Esophagus muscularis mucosa (tissue), 4 donors: ENCODE measurements around the gene USP35. TPM values are rescaled to one million over a fixed set of nuclear protein-coding genes. Genes with fewer than 3 reads are reported as not detected.

Source experiments
- DNase-seq: peaks from one replicate; pipeline ENCODE4 v3.0.0-alpha.2; 2017; ENCODE audit errors: extremely low spot score
- H3K27ac ChIP-seq, 4 donors: fragments of 200-600 bp; sonication (generic); replicated peaks in 1 of 4; 1 replicate in 3 of 4; 2 replicates in 1 of 4; pipeline ENCODE4 v1.5.1; 2016 to 2019; ENCODE audit warnings: mild to moderate bottlenecking in 1 of 4
- H3K27me3 ChIP-seq, 4 donors: fragments of 200-600 bp; sonication (generic); one replicate each; pipeline versions ENCODE4 v1.5.1 to v1.6.0; 2016 to 2019
- H3K36me3 ChIP-seq, 4 donors: fragments of 200-600 bp; sonication (generic); one replicate each; pipeline ENCODE4 v1.5.1; 2016 to 2019
- H3K4me1 ChIP-seq, 4 donors: fragments of 200-600 bp; sonication (generic); one replicate each; pipeline ENCODE4 v1.5.1; 2016 to 2019
- H3K4me3 ChIP-seq, 4 donors: fragments of 200-600 bp; sonication (generic); 1 replicate in 2 of 4; 2 replicates in 2 of 4; pipeline ENCODE4 v1.5.1; 2016 to 2019; ENCODE audit warnings: mild to moderate bottlenecking in 4 of 4, moderate library complexity in 1 of 4
- H3K9me3 ChIP-seq, 4 donors: fragments of 200-600 bp; sonication (generic); 1 replicate in 3 of 4; 2 replicates in 1 of 4; pipeline ENCODE4 v1.5.1; 2016 to 2019
- EP300 ChIP-seq: sonication (generic); formaldehyde crosslinking; IDR thresholded peaks from one replicate; pipeline ENCODE4 v1.6.1; 2017; ENCODE audit warnings: antibody characterized with exemption
- POLR2A ChIP-seq: fragments of 450-650 bp; IDR thresholded peaks from one replicate; pipeline ENCODE4 v1.6.1; 2017; ENCODE audit warnings: antibody characterized with exemption, moderate library complexity, mild to moderate bottlenecking, low read depth
- POLR2AphosphoS5 ChIP-seq, 2 donors: sonication (generic); formaldehyde crosslinking; IDR thresholded peaks; one replicate each; pipeline ENCODE4 v1.6.1; 2017; ENCODE audit warnings: antibody characterized with exemption in 2 of 2
- WGBS: methylation state at CpG from one replicate; pipeline ENCODE4 v1.1.5; 2018; 5-methylcytosine and 5-hydroxymethylcytosine counted together
- intact Hi-C: fragments of 100-400 bp; cut with DNase I; formaldehyde crosslinking; loops from one replicate; pipeline ENCODE4 v1.15.1; 2023
- total RNA-seq, 4 donors: library from RNA; depleted of rRNA; stranded (reverse); fragments of >200 nt; gene quantifications; one replicate each; pipeline versions ENCODE4 v1.1.0 to v1.2.1, GENCODE V29; 2016
- TF ChIP-seq, protein P1 (sequence below), 3 experiments: fragments of 200-600 bp in 2 of 3; fragments of 450-650 bp in 1 of 3; sonication (generic) in 2 of 3; IDR thresholded peaks; one replicate each; pipeline ENCODE4 v1.5.1; 2017 to 2019; ENCODE audit warnings: antibody characterized with exemption in 3 of 3, mild to moderate bottlenecking in 2 of 3, moderate library complexity in 1 of 3

Gene USP35
- total RNA-seq, 4 donors from 2014 or later, result 5.8 to 15.4 (median 11.3) TPM

DNA sequence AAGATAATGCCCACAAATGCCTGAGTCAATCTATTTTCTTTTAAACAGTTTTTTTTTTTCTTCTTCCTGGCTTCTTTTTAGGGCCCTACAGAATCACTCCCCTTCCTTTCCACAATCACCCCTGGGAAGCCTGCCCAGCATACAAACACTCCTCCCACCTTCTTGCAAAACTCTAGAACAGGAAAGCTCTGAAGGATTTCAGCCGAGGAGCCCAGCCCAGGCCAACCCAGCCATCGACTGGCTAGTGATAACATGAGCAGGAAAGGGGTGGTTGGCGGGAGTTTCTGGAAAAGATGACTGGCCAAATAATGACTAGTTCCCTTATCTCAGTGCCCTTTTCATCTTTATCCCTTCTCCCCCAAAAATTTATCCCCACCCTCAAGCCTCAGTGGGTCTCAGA is 68.2 kb downstream of the USP35 start:
- Histone ChIP-seq H3K4me1 (peaks cover 15 to 30% (median 19%) of the 10 kb centered on the region in 4 donors), H3K27me3 (no peaks in the 10 kb centered on the region), H3K9me3 (no peaks in the 10 kb centered on the region), H3K36me3 (no peaks in the 10 kb centered on the region), H3K27ac (peak overlapping the region; percentile 23 to 54 (median 40)), H3K4me3 (no peak overlapping the region)
- 26% methylated on average over 3 of the region's 3 CpGs for WGBS
- intact Hi-C loops, result loop anchor here (5.0 kb wide), 1 partner anchor 40 kb away; no protein-coding TSS in a partner anchor
- peak; percentile 91 for DNase-seq
- peak; percentile 18 to 52 for TF ChIP-seq POLR2AphosphoS5 (IDR thresholded peaks at IDR 0.05)
- TF ChIP-seq POLR2A, result no peak
- TF ChIP-seq, protein P1, sequence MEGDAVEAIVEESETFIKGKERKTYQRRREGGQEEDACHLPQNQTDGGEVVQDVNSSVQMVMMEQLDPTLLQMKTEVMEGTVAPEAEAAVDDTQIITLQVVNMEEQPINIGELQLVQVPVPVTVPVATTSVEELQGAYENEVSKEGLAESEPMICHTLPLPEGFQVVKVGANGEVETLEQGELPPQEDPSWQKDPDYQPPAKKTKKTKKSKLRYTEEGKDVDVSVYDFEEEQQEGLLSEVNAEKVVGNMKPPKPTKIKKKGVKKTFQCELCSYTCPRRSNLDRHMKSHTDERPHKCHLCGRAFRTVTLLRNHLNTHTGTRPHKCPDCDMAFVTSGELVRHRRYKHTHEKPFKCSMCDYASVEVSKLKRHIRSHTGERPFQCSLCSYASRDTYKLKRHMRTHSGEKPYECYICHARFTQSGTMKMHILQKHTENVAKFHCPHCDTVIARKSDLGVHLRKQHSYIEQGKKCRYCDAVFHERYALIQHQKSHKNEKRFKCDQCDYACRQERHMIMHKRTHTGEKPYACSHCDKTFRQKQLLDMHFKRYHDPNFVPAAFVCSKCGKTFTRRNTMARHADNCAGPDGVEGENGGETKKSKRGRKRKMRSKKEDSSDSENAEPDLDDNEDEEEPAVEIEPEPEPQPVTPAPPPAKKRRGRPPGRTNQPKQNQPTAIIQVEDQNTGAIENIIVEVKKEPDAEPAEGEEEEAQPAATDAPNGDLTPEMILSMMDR (IDR thresholded peaks at IDR 0.05), result no peak
- TF ChIP-seq EP300, result no peak

- 98% methylated on average over 3 of the region's 3 CpGs for WGBS
- intact Hi-C loops, result loop anchor here (5.0 kb wide), 1 partner anchor 40 kb away; no protein-coding TSS in a partner anchor
- H3K27me3 ChIP-seq, result no peaks in the 10 kb centered on the region
- H3K4me1 ChIP-seq, result peaks cover 16 to 33% (median 23%) of the 10 kb centered on the region in 4 donors
- no peak for DNase-seq
- H3K9me3 ChIP-seq, result no peaks in the 10 kb centered on the region
- H3K27ac ChIP-seq, result peak overlapping the region; percentile 23 to 54 (median 40)
- no peak overlapping the region for H3K4me3 ChIP-seq
- H3K36me3 ChIP-seq, result no peaks in the 10 kb centered on the region
- TF ChIP-seq, protein P1 (IDR thresholded peaks at IDR 0.05), result no peak
- TF ChIP-seq POLR2A (no peak), POLR2AphosphoS5 (IDR thresholded peaks at IDR 0.05) (no peak), EP300 (no peak)
Observed at GRCh38 chr11:78257654-78258053, 68.9 kb downstream of the USP35 start.

DNA sequence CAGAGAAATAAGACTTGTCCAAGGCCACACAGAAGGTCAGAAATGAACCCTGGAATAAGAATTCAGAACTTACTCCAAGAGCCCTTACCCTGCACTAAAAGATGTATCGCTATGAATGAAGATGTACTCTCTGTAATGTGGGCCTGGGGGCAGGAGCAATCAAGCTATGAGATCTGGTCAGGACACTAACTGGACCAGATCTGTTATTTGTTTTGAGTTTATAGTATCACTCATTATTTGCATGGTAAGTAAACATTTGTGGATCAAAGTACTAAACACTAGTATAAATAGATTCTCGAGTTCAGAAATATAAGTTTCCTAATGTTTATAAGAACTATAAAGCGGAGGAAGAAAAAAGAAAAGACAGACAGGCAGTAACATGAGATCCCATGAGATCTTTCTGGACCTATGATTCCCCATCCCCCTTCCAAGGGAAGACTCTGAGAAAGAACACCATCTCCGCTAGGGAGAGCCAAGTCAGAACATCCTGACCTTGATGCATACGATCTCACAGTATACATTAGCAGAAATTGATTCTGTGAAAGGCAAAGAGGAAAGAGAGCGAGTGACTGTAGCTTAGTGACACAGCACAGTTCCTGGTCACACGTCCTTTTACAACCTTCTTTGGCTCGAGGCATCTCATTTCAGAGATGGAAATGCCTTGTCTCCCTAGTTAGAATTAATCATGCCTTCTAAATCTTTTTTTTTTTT is 71.2 kb downstream of the USP35 start:
- WGBS, result 80% methylated on average over 8 of the region's 8 CpGs
- Histone ChIP-seq H3K4me3 (no peak overlapping the region), H3K9me3 (no peaks in the 10 kb centered on the region), H3K36me3 (no peaks in the 10 kb centered on the region), H3K4me1 (peaks cover 16 to 36% (median 23%) of the 10 kb centered on the region in 4 donors), H3K27ac (no peak overlapping the region), H3K27me3 (no peaks in the 10 kb centered on the region)
- TF ChIP-seq POLR2AphosphoS5 (IDR thresholded peaks at IDR 0.05) (no peak), EP300 (no peak), POLR2A (no peak)
- TF ChIP-seq, protein P1 (IDR thresholded peaks at IDR 0.05), result no peak
- intact Hi-C loops, result loop anchor here (5.0 kb wide), 1 partner anchor 37 kb away; no protein-coding TSS in a partner anchor
- no peak for DNase-seq

DNA sequence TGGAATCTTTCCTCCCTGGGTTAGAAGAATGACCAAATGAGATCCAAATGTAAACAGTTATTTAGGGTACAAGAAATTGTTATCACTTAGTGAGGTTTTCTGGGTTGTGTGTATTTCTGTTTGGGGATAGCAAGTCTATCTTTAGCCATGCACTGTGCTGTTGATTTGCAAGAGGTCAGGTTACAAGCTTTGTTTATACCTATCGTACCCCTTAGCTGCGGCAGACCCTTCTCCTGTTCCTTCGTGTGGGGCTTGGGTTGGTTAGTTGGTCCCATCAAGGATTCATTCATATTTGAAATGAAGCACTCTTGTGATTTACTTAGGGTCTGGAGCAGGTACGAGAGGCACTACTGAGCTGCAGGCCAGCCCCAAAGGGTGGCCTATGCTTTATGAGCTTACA is 72.6 kb downstream of the USP35 start:
- intact Hi-C loops, result no loop called here
- H3K4me3 ChIP-seq, result no peak overlapping the region
- TF ChIP-seq, protein P1 (IDR thresholded peaks at IDR 0.05), result no peak
- no peak for TF ChIP-seq POLR2AphosphoS5 (IDR thresholded peaks at IDR 0.05)
- TF ChIP-seq EP300, result no peak
- no peak for TF ChIP-seq POLR2A
- H3K27me3 ChIP-seq, result no peaks in the 10 kb centered on the region
- H3K9me3 ChIP-seq, result no peaks in the 10 kb centered on the region
- H3K36me3 ChIP-seq, result no peaks in the 10 kb centered on the region
- 65% methylated on average over 4 of the region's 4 CpGs for WGBS
- H3K4me1 ChIP-seq, result peaks cover 14 to 27% (median 24%) of the 10 kb centered on the region in 4 donors
- DNase-seq, result no peak
- H3K27ac ChIP-seq, result no peak overlapping the region
